CD14-positive monocyte (primary cell): ENCODE results near the gene SLC4A8. TPM values are rescaled to one million over a fixed set of nuclear protein-coding genes. Genes with fewer than 3 reads are reported as not detected.

ENCODE experiments used
- DNase-seq, 3 donors: peaks; one replicate each; pipeline ENCODE4 v3.0.0-alpha.2; 2011 to 2022
- H2AFZ ChIP-seq: 2 replicates; pipeline ENCODE4 v1.6.0; 2012; ENCODE audit warnings: mild to moderate bottlenecking, low read depth, low read length, inconsistent platforms; ENCODE audit not compliant: insufficient read depth, poor library complexity, severe bottlenecking
- H3K27ac ChIP-seq, 2 donors: 1 replicate in 1 of 2; 2 replicates in 1 of 2; pipeline ENCODE4 v1.5.1; 2012 to 2013; ENCODE audit warnings: low read length in 2 of 2, control low read depth in 1 of 2, inconsistent platforms in 1 of 2, low read depth in 1 of 2, mild to moderate bottlenecking in 1 of 2
- H3K27me3 ChIP-seq, 2 donors: one replicate each; pipeline versions ENCODE4 v1.6.0 to v1.6.1; 2011 to 2013; ENCODE audit warnings: low read length in 2 of 2; ENCODE audit not compliant: control insufficient read depth in 2 of 2, insufficient read depth in 2 of 2
- H3K36me3 ChIP-seq, 2 donors: replicated peaks in 1 of 2; 1 replicate in 1 of 2; 2 replicates in 1 of 2; pipeline versions ENCODE4 v1.5.1 to v1.6.1; 2012 to 2013; ENCODE audit warnings: low read length in 2 of 2, control low read depth in 1 of 2, inconsistent platforms in 1 of 2, mild to moderate bottlenecking in 1 of 2; ENCODE audit not compliant: insufficient read depth in 2 of 2, control insufficient read depth in 1 of 2
- H3K4me1 ChIP-seq, 2 donors: 1 replicate in 1 of 2; 2 replicates in 1 of 2; pipeline versions ENCODE4 v1.5.1 to v1.6.1; 2012 to 2013; ENCODE audit warnings: low read length in 2 of 2, control low read depth in 1 of 2, inconsistent platforms in 1 of 2, mild to moderate bottlenecking in 1 of 2, moderate library complexity in 1 of 2; ENCODE audit not compliant: insufficient read depth in 2 of 2, control insufficient read depth in 1 of 2
- H3K4me2 ChIP-seq: replicated peaks from 2 replicates; pipeline ENCODE3; 2012; ENCODE audit warnings: low read length, moderate library complexity, mild to moderate bottlenecking; ENCODE audit not compliant: poor library complexity, severe bottlenecking; ENCODE audit errors: extremely low read depth
- H3K4me3 ChIP-seq, 3 experiments: fragments of 200-600 bp in 1 of 3; sonication (generic) in 1 of 3; replicated peaks in 1 of 3; 1 replicate in 2 of 3; 2 replicates in 1 of 3; pipeline ENCODE4 v1.5.1; 2011 to 2013; ENCODE audit warnings: low read length in 3 of 3, mild to moderate bottlenecking in 3 of 3, control low read depth in 2 of 3, low read depth in 2 of 3, inconsistent platforms in 1 of 3, moderate library complexity in 1 of 3
- H3K79me2 ChIP-seq: 2 replicates; pipeline ENCODE4 v1.6.0; 2012; ENCODE audit warnings: mild to moderate bottlenecking, control low read depth, inconsistent platforms, low read length, moderate library complexity; ENCODE audit not compliant: insufficient read depth
- H3K9ac ChIP-seq: 2 replicates; pipeline ENCODE4 v1.6.0; 2017; ENCODE audit warnings: low read length, mild to moderate bottlenecking; ENCODE audit not compliant: insufficient read depth, poor library complexity, severe bottlenecking
- H3K9me3 ChIP-seq, 2 donors: replicated peaks in 1 of 2; 1 replicate in 1 of 2; 2 replicates in 1 of 2; pipeline versions ENCODE4 v1.5.1 to v1.6.1; 2012 to 2013; ENCODE audit warnings: low read length in 2 of 2, control low read depth in 1 of 2; ENCODE audit not compliant: control insufficient read depth in 1 of 2, insufficient read depth in 1 of 2
- H4K20me1 ChIP-seq: 2 replicates; pipeline ENCODE4 v1.6.0; 2012; ENCODE audit warnings: mild to moderate bottlenecking, low read length, control low read depth, moderate library complexity; ENCODE audit not compliant: insufficient read depth
- H3K27ac Mint-ChIP-seq, 7 donors: one replicate each; pipeline ENCODE4 v1.8.0; 2020; ENCODE audit warnings: mild to moderate bottlenecking in 7 of 7, mixed read lengths in 7 of 7, moderate library complexity in 6 of 7, inconsistent platforms in 2 of 7
- H3K27me3 Mint-ChIP-seq, 3 donors: one replicate each; pipeline ENCODE4 v1.8.0; 2021 to 2022; ENCODE audit warnings: low read depth in 3 of 3, mild to moderate bottlenecking in 3 of 3, mixed read lengths in 3 of 3, moderate library complexity in 3 of 3, inconsistent platforms in 1 of 3
- H3K36me3 Mint-ChIP-seq, 2 donors: one replicate each; pipeline ENCODE4 v1.8.0; 2020; ENCODE audit warnings: mixed read lengths in 2 of 2, inconsistent platforms in 1 of 2, mild to moderate bottlenecking in 1 of 2
- H3K4me1 Mint-ChIP-seq: one replicate; pipeline ENCODE4 v1.8.0; 2020; ENCODE audit warnings: mild to moderate bottlenecking, mixed read lengths
- H3K4me3 Mint-ChIP-seq, 2 donors: one replicate each; pipeline ENCODE4 v1.8.0; 2020; ENCODE audit warnings: mild to moderate bottlenecking in 2 of 2, mixed read lengths in 2 of 2, moderate library complexity in 1 of 2
- H3K9me3 Mint-ChIP-seq, 7 donors: one replicate each; pipeline ENCODE4 v1.8.0; 2020 to 2022; ENCODE audit warnings: mixed read lengths in 7 of 7, mild to moderate bottlenecking in 6 of 7, moderate library complexity in 6 of 7, inconsistent platforms in 2 of 7
- WGBS: methylation state at CpG from one replicate; pipeline ENCODE4 v1.1.5; 2013; ENCODE audit warnings: missing lambda C conversion rate; ENCODE audit not compliant: insufficient coverage; 5-methylcytosine and 5-hydroxymethylcytosine counted together
- intact Hi-C, 2 donors: fragments of 100-400 bp; cut with micrococcal nuclease; formaldehyde crosslinking; loops; one replicate each; pipeline versions ENCODE4 v1.15.0 to v1.15.1; 2023
- polyA plus RNA-seq, 3 donors: library from polyadenylated mRNA; depleted of rRNA in 1 of 3; unstranded in 2 of 3; stranded (reverse) in 1 of 3; fragments of 300-500 nt in 2 of 3; fragments of >200 nt in 1 of 3; fragmentation: Illumina TruSeq in 2 of 3; gene quantifications; 1 replicate in 2 of 3; 2 replicates in 1 of 3; pipeline ENCODE4 v1.2.3, GENCODE V29; 2012 to 2021
- TF ChIP-seq, protein P1 (sequence below): fragments of 200-600 bp; IDR thresholded peaks from one replicate; pipeline ENCODE4 v1.8.0; 2022; ENCODE audit warnings: antibody characterized with exemption, mild to moderate bottlenecking

The SLC4A8 gene
- polyA plus RNA-seq, 3 donors = 1.9 to 5.4 (median 2.3) TPM

- TF ChIP-seq, protein P1, sequence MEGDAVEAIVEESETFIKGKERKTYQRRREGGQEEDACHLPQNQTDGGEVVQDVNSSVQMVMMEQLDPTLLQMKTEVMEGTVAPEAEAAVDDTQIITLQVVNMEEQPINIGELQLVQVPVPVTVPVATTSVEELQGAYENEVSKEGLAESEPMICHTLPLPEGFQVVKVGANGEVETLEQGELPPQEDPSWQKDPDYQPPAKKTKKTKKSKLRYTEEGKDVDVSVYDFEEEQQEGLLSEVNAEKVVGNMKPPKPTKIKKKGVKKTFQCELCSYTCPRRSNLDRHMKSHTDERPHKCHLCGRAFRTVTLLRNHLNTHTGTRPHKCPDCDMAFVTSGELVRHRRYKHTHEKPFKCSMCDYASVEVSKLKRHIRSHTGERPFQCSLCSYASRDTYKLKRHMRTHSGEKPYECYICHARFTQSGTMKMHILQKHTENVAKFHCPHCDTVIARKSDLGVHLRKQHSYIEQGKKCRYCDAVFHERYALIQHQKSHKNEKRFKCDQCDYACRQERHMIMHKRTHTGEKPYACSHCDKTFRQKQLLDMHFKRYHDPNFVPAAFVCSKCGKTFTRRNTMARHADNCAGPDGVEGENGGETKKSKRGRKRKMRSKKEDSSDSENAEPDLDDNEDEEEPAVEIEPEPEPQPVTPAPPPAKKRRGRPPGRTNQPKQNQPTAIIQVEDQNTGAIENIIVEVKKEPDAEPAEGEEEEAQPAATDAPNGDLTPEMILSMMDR = no peak
- no peaks in the 10 kb centered on the region for H3K4me1 Mint-ChIP-seq
- intact Hi-C loops = no loop called here
Measured at GRCh38 chr12:51488281-51488680, 63.6 kb downstream of the SLC4A8 start.

GRCh38 chr12:51493281-51493680 is 68.7 kb downstream of the SLC4A8 start:
- Histone ChIP-seq H3K4me3 (no peak overlapping the region), H3K27ac (no peak overlapping the region), H2AFZ (no peak overlapping the region), H3K4me2 (no peak overlapping the region), H3K27me3 (no peaks in the 10 kb centered on the region), H3K36me3 (no peaks in the 10 kb centered on the region), H4K20me1 (no peaks in the 10 kb centered on the region), H3K79me2 (no peaks in the 10 kb centered on the region), H3K4me1 (no peaks in the 10 kb centered on the region), H3K9me3 (no peaks in the 10 kb centered on the region), H3K9ac (no peak overlapping the region)
- DNase-seq = no peak
- TF ChIP-seq, protein P1 = no peak
- no CpG with 5 or more reads among the region's 2 CpGs for WGBS
- Mint-ChIP-seq H3K27ac (no peak overlapping the region), H3K4me3 (no peak overlapping the region), H3K9me3 (peaks cover 0 to 2% (median 0%) of the 10 kb centered on the region in 7 donors), H3K36me3 (no peaks in the 10 kb centered on the region), H3K27me3 (no peaks in the 10 kb centered on the region), H3K4me1 (peaks cover 6% of the 10 kb centered on the region)
- intact Hi-C loops = no loop called here

More at GRCh38 chr12:51488281-51488680, 63.6 kb downstream of the SLC4A8 start:
- no peak for DNase-seq
- H3K4me3 Mint-ChIP-seq = no peak overlapping the region
- H3K4me3 ChIP-seq = no peak overlapping the region
- H3K36me3 ChIP-seq = no peaks in the 10 kb centered on the region
- peaks cover 0 to 2% (median 0%) of the 10 kb centered on the region in 7 donors for H3K9me3 Mint-ChIP-seq
- H3K9me3 ChIP-seq = no peaks in the 10 kb centered on the region
- H3K27me3 Mint-ChIP-seq = no peaks in the 10 kb centered on the region
- H3K4me1 ChIP-seq = no peaks in the 10 kb centered on the region
- H3K27me3 ChIP-seq = no peaks in the 10 kb centered on the region
- no peak overlapping the region for H3K4me2 ChIP-seq
- no peak overlapping the region for H2AFZ ChIP-seq
- H3K9ac ChIP-seq = no peak overlapping the region
- H3K79me2 ChIP-seq = no peaks in the 10 kb centered on the region
- H3K36me3 Mint-ChIP-seq = peaks cover 0 to 4% of the 10 kb centered on the region in 2 donors
- H3K27ac Mint-ChIP-seq = no peak overlapping the region
- no peaks in the 10 kb centered on the region for H4K20me1 ChIP-seq
- no peak overlapping the region for H3K27ac ChIP-seq
